ENCODE data around the gene MFSD2B.

MFSD2B gene

DNA sequence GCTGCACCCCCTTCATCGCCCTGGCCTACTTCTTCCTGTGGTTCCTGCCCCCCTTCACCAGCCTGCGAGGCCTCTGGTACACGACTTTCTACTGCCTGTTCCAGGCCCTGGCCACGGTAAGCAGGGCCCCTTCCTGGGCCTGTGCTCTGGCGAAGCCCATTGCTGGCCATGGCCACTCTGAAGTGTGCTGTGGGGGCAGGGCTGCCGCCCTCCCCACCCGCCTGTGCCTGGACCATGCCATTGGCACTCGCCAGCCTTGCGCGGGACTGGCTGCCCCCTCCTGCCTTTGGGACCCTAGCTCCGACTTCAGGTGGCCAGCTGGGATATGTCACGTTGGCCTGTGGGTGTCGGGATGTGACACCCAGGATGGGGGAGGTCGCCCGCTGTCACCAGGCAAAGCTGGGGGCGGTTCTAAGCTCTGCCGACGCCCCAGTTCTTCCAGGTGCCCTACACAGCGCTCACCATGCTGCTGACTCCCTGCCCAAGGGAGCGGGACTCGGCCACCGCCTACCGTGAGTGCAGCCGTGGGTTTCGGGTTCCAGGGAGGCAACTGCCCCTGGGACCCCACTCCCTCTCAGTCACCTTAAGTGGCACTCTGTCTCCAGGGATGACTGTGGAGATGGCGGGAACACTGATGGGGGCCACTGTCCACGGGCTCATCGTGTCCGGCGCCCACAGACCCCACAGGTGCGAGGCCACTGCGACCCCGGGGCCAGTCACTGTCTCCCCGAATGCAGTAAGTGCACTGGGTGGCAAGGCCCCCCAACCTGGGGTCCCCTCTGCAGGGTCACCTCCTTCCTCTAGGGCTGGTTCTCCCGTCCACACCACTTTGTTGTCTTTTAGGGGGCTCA is 7.2 kb downstream of the MFSD2B start:
- Histone ChIP-seq H4K20me1 (ENCODE audit: insufficient read depth) (no peaks in the 10 kb centered on the region), H3K27ac (no peak overlapping the region), H3K4me3 (IDR thresholded peaks at IDR 0.05; ENCODE audit: insufficient read depth, low read depth, low read length) (no peak overlapping the region), H3K27me3 (ENCODE audit: insufficient read depth, low read depth) (no peaks in the 10 kb centered on the region), H3K4me1 (ENCODE audit: low read depth, poor library complexity, severe bottlenecking) (no peaks in the 10 kb centered on the region), H3K36me3 (ENCODE audit: insufficient read depth) (no peaks in the 10 kb centered on the region), H3K9ac (no peak overlapping the region), H3K4me2 (no peak overlapping the region), H3K79me2 (ENCODE audit: insufficient read depth, low read depth) (no peaks in the 10 kb centered on the region), H2AFZ (ENCODE audit: low read depth) (no peak overlapping the region)
- TF ChIP-seq CTCF (conservative IDR thresholded peaks at IDR 0.05; ENCODE audit: low read depth, low read length), result no peak

GRCh38 chr2:24017711-24018110 is 7.8 kb downstream of the MFSD2B start:
- H3K4me1 ChIP-seq (ENCODE audit: low read depth, poor library complexity, severe bottlenecking), result no peaks in the 10 kb centered on the region
- no peak overlapping the region for H3K27ac ChIP-seq
- no peaks in the 10 kb centered on the region for H3K79me2 ChIP-seq (ENCODE audit: insufficient read depth, low read depth)
- no peaks in the 10 kb centered on the region for H3K27me3 ChIP-seq (ENCODE audit: insufficient read depth, low read depth)
- H4K20me1 ChIP-seq (ENCODE audit: insufficient read depth), result no peaks in the 10 kb centered on the region
- H3K36me3 ChIP-seq (ENCODE audit: insufficient read depth), result no peaks in the 10 kb centered on the region
- no peak overlapping the region for H2AFZ ChIP-seq (ENCODE audit: low read depth)
- TF ChIP-seq CTCF (conservative IDR thresholded peaks at IDR 0.05; ENCODE audit: low read depth, low read length), result no peak
- H3K9ac ChIP-seq, result no peak overlapping the region
- H3K4me3 ChIP-seq (IDR thresholded peaks at IDR 0.05; ENCODE audit: insufficient read depth, low read depth, low read length), result no peak overlapping the region
- no peak overlapping the region for H3K4me2 ChIP-seq

GRCh38 chr2:24018241-24018640 is 8.4 kb downstream of the MFSD2B start:
- no peaks in the 10 kb centered on the region for H4K20me1 ChIP-seq (ENCODE audit: insufficient read depth)
- no peak for TF ChIP-seq CTCF (conservative IDR thresholded peaks at IDR 0.05; ENCODE audit: low read depth, low read length)
- H2AFZ ChIP-seq (ENCODE audit: low read depth), result no peak overlapping the region
- H3K79me2 ChIP-seq (ENCODE audit: insufficient read depth, low read depth), result no peaks in the 10 kb centered on the region
- no peaks in the 10 kb centered on the region for H3K27me3 ChIP-seq (ENCODE audit: insufficient read depth, low read depth)
- H3K4me2 ChIP-seq, result no peak overlapping the region
- H3K27ac ChIP-seq, result no peak overlapping the region
- no peaks in the 10 kb centered on the region for H3K4me1 ChIP-seq (ENCODE audit: low read depth, poor library complexity, severe bottlenecking)
- H3K9ac ChIP-seq, result no peak overlapping the region
- no peaks in the 10 kb centered on the region for H3K36me3 ChIP-seq (ENCODE audit: insufficient read depth)
- no peak overlapping the region for H3K4me3 ChIP-seq (IDR thresholded peaks at IDR 0.05; ENCODE audit: insufficient read depth, low read depth, low read length)

GRCh38 chr2:24019729-24020128 is 9.8 kb downstream of the MFSD2B start:
- no peak overlapping the region for H3K9ac ChIP-seq
- H3K27ac ChIP-seq, result no peak overlapping the region
- H3K27me3 ChIP-seq (ENCODE audit: insufficient read depth, low read depth), result no peaks in the 10 kb centered on the region
- H3K79me2 ChIP-seq (ENCODE audit: insufficient read depth, low read depth), result no peaks in the 10 kb centered on the region
- H3K4me3 ChIP-seq (IDR thresholded peaks at IDR 0.05; ENCODE audit: insufficient read depth, low read depth, low read length), result no peak overlapping the region
- H3K4me1 ChIP-seq (ENCODE audit: low read depth, poor library complexity, severe bottlenecking), result no peaks in the 10 kb centered on the region
- no peaks in the 10 kb centered on the region for H3K36me3 ChIP-seq (ENCODE audit: insufficient read depth)
- no peak overlapping the region for H3K4me2 ChIP-seq
- no peak overlapping the region for H2AFZ ChIP-seq (ENCODE audit: low read depth)
- no peaks in the 10 kb centered on the region for H4K20me1 ChIP-seq (ENCODE audit: insufficient read depth)
- TF ChIP-seq CTCF (conservative IDR thresholded peaks at IDR 0.05; ENCODE audit: low read depth, low read length), result no peak
